Activated naive CD8-positive, alpha-beta T cell treated with anti-CD3 and anti-CD28 coated beads for 36 hours (primary cell): ENCODE results near the gene PRMT7. TPM values are rescaled to one million over a fixed set of nuclear protein-coding genes. Genes with fewer than 3 reads are reported as not detected.
A peak's percentile ranks its signal among the peaks of the same experiment; 100 is the strongest.

Experiments
- DNase-seq: peaks from one replicate; pipeline ENCODE4 v3.0.0; 2021
- H3K27ac Mint-ChIP-seq: one replicate; pipeline ENCODE4 v1.8.0; 2022; ENCODE audit warnings: mild to moderate bottlenecking, moderate library complexity, mixed read lengths
- H3K27me3 Mint-ChIP-seq: one replicate; pipeline ENCODE4 v1.8.0; 2022; ENCODE audit warnings: mild to moderate bottlenecking, mixed read lengths
- H3K36me3 Mint-ChIP-seq: one replicate; pipeline ENCODE4 v1.8.0; 2021; ENCODE audit warnings: mild to moderate bottlenecking, mixed read lengths
- H3K4me1 Mint-ChIP-seq: one replicate; pipeline ENCODE4 v1.8.0; 2021; ENCODE audit warnings: mixed read lengths
- H3K4me3 Mint-ChIP-seq: one replicate; pipeline ENCODE4 v1.8.0; 2022; ENCODE audit warnings: mild to moderate bottlenecking, moderate library complexity, mixed read lengths
- H3K9me3 Mint-ChIP-seq: one replicate; pipeline ENCODE4 v1.8.0; 2022; ENCODE audit warnings: mixed read lengths
- total RNA-seq, 2 experiments: library from RNA; stranded (reverse); gene quantifications; one replicate each; pipeline ENCODE4 v1.2.3, GENCODE V29; 2021

PRMT7 gene
- total RNA-seq, 2 experiments from 2014 or later = 68.9 to 72.0 TPM

- H3K27ac Mint-ChIP-seq = no peak overlapping the region
- no peaks in the 10 kb centered on the region for H3K27me3 Mint-ChIP-seq
- DNase-seq = no peak
- no peaks in the 10 kb centered on the region for H3K4me1 Mint-ChIP-seq
- no peak overlapping the region for H3K4me3 Mint-ChIP-seq
- no peaks in the 10 kb centered on the region for H3K9me3 Mint-ChIP-seq
- no peaks in the 10 kb centered on the region for H3K36me3 Mint-ChIP-seq
These were observed 75.8 kb downstream of the PRMT7 start for GRCh38 chr16:68386628-68387027.

- Mint-ChIP-seq H3K4me1 (no peaks in the 10 kb centered on the region), H3K27me3 (no peaks in the 10 kb centered on the region), H3K36me3 (no peaks in the 10 kb centered on the region), H3K27ac (no peak overlapping the region), H3K9me3 (no peaks in the 10 kb centered on the region), H3K4me3 (no peak overlapping the region)
- no peak for DNase-seq
These were observed 76.5 kb downstream of the PRMT7 start for GRCh38 chr16:68387301-68387700.

GRCh38 chr16:68388124-68388523 is 77.3 kb downstream of the PRMT7 start:
- Mint-ChIP-seq H3K27ac (no peak overlapping the region), H3K27me3 (no peaks in the 10 kb centered on the region), H3K36me3 (no peaks in the 10 kb centered on the region), H3K4me1 (no peaks in the 10 kb centered on the region), H3K4me3 (no peak overlapping the region), H3K9me3 (no peaks in the 10 kb centered on the region)
- no peak for DNase-seq

GRCh38 chr16:68389006-68389405 is 78.2 kb downstream of the PRMT7 start:
- Mint-ChIP-seq H3K4me1 (no peaks in the 10 kb centered on the region), H3K36me3 (no peaks in the 10 kb centered on the region), H3K4me3 (no peak overlapping the region), H3K27ac (no peak overlapping the region), H3K9me3 (no peaks in the 10 kb centered on the region), H3K27me3 (no peaks in the 10 kb centered on the region)
- no peak for DNase-seq

- Mint-ChIP-seq H3K27ac (no peak overlapping the region), H3K36me3 (no peaks in the 10 kb centered on the region), H3K9me3 (no peaks in the 10 kb centered on the region), H3K4me1 (no peaks in the 10 kb centered on the region), H3K4me3 (no peak overlapping the region), H3K27me3 (no peaks in the 10 kb centered on the region)
- DNase-seq = no peak
These were observed 79.0 kb downstream of the PRMT7 start for GRCh38 chr16:68389750-68390371.

- no peak overlapping the region for H3K27ac Mint-ChIP-seq
- no peaks in the 10 kb centered on the region for H3K4me1 Mint-ChIP-seq
- H3K27me3 Mint-ChIP-seq = peaks cover 3% of the 10 kb centered on the region
- H3K9me3 Mint-ChIP-seq = no peaks in the 10 kb centered on the region
- H3K4me3 Mint-ChIP-seq = no peak overlapping the region
- DNase-seq = no peak
- H3K36me3 Mint-ChIP-seq = no peaks in the 10 kb centered on the region
These were observed 82.5 kb downstream of the PRMT7 start for GRCh38 chr16:68393333-68393732.

GRCh38 chr16:68395167-68395786 is 84.5 kb downstream of the PRMT7 start:
- H3K36me3 Mint-ChIP-seq = no peaks in the 10 kb centered on the region
- no peak overlapping the region for H3K27ac Mint-ChIP-seq
- H3K27me3 Mint-ChIP-seq = peaks cover 3% of the 10 kb centered on the region
- H3K9me3 Mint-ChIP-seq = no peaks in the 10 kb centered on the region
- no peak for DNase-seq
- no peaks in the 10 kb centered on the region for H3K4me1 Mint-ChIP-seq
- H3K4me3 Mint-ChIP-seq = no peak overlapping the region

GRCh38 chr16:68395815-68396214 is 85.0 kb downstream of the PRMT7 start:
- Mint-ChIP-seq H3K4me3 (no peak overlapping the region), H3K27ac (no peak overlapping the region), H3K9me3 (no peaks in the 10 kb centered on the region), H3K36me3 (no peaks in the 10 kb centered on the region), H3K27me3 (peaks cover 3% of the 10 kb centered on the region), H3K4me1 (peaks cover under 1% of the 10 kb centered on the region)
- DNase-seq = no peak

- no peak overlapping the region for H3K4me3 Mint-ChIP-seq
- H3K36me3 Mint-ChIP-seq = no peaks in the 10 kb centered on the region
- H3K4me1 Mint-ChIP-seq = peaks cover 6% of the 10 kb centered on the region
- H3K9me3 Mint-ChIP-seq = no peaks in the 10 kb centered on the region
- peak; percentile 31 for DNase-seq
- H3K27ac Mint-ChIP-seq = no peak overlapping the region
- peaks cover 3% of the 10 kb centered on the region for H3K27me3 Mint-ChIP-seq
These were observed 85.7 kb downstream of the PRMT7 start for GRCh38 chr16:68396481-68396880.

GRCh38 chr16:68397710-68398201 is 86.9 kb downstream of the PRMT7 start:
- H3K27me3 Mint-ChIP-seq = peaks cover 3% of the 10 kb centered on the region
- H3K4me3 Mint-ChIP-seq = no peak overlapping the region
- H3K36me3 Mint-ChIP-seq = no peaks in the 10 kb centered on the region
- no peaks in the 10 kb centered on the region for H3K9me3 Mint-ChIP-seq
- DNase-seq = no peak
- H3K27ac Mint-ChIP-seq = no peak overlapping the region
- peaks cover 6% of the 10 kb centered on the region for H3K4me1 Mint-ChIP-seq

- DNase-seq = no peak
- Mint-ChIP-seq H3K4me1 (peaks cover 6% of the 10 kb centered on the region), H3K4me3 (no peak overlapping the region), H3K9me3 (no peaks in the 10 kb centered on the region), H3K36me3 (no peaks in the 10 kb centered on the region), H3K27ac (no peak overlapping the region), H3K27me3 (peaks cover 3% of the 10 kb centered on the region)
These were observed 88.6 kb downstream of the PRMT7 start for GRCh38 chr16:68399456-68399855.

- Mint-ChIP-seq H3K27me3 (peaks cover 3% of the 10 kb centered on the region), H3K27ac (no peak overlapping the region), H3K4me1 (peaks cover 6% of the 10 kb centered on the region), H3K9me3 (no peaks in the 10 kb centered on the region), H3K4me3 (no peak overlapping the region), H3K36me3 (no peaks in the 10 kb centered on the region)
- DNase-seq = no peak
These were observed 89.5 kb downstream of the PRMT7 start for GRCh38 chr16:68400083-68400923.

- H3K4me3 Mint-ChIP-seq = no peak overlapping the region
- no peaks in the 10 kb centered on the region for H3K36me3 Mint-ChIP-seq
- no peak overlapping the region for H3K27ac Mint-ChIP-seq
- no peaks in the 10 kb centered on the region for H3K9me3 Mint-ChIP-seq
- peaks cover 6% of the 10 kb centered on the region for H3K4me1 Mint-ChIP-seq
- H3K27me3 Mint-ChIP-seq = peaks cover 3% of the 10 kb centered on the region
- DNase-seq = no peak
These were observed 90.2 kb downstream of the PRMT7 start for GRCh38 chr16:68400924-68401460.

- H3K4me3 Mint-ChIP-seq = no peak overlapping the region
- DNase-seq = no peak
- H3K27me3 Mint-ChIP-seq = peaks cover 3% of the 10 kb centered on the region
- no peaks in the 10 kb centered on the region for H3K9me3 Mint-ChIP-seq
- H3K27ac Mint-ChIP-seq = no peak overlapping the region
- peaks cover 6% of the 10 kb centered on the region for H3K4me1 Mint-ChIP-seq
- no peaks in the 10 kb centered on the region for H3K36me3 Mint-ChIP-seq
These were observed 91.3 kb downstream of the PRMT7 start for GRCh38 chr16:68401871-68402747.

- no peak overlapping the region for H3K4me3 Mint-ChIP-seq
- H3K4me1 Mint-ChIP-seq = peaks cover 6% of the 10 kb centered on the region
- H3K36me3 Mint-ChIP-seq = no peaks in the 10 kb centered on the region
- no peak for DNase-seq
- H3K9me3 Mint-ChIP-seq = no peaks in the 10 kb centered on the region
- no peaks in the 10 kb centered on the region for H3K27me3 Mint-ChIP-seq
- no peak overlapping the region for H3K27ac Mint-ChIP-seq
These were observed 91.9 kb downstream of the PRMT7 start for GRCh38 chr16:68402748-68403040.
